Measurements from ENCODE around the gene ZFR2.
"Not testable (repeated sequence)": the region's sequence is repeated elsewhere in the genome, so short reads cannot be mapped to it uniquely, and the experiment has no call there.

GRCh38 chr19:3894959-3895358 lies 26.1 kb upstream of the ZFR2 start:
- TF ChIP-seq MXI1 (IDR thresholded peaks at IDR 0.05; ENCODE audit: low read depth, low read length); FOXM1 (IDR thresholded peaks at IDR 0.05; ENCODE audit: low read depth); CTCF (IDR thresholded peaks at IDR 0.05); NFIC (IDR thresholded peaks at IDR 0.05; ENCODE audit: borderline replicate concordance); TAF1 (IDR thresholded peaks at IDR 0.05; ENCODE audit: borderline replicate concordance, low read depth, low read length): not testable (repeated sequence)
